IMR-90 (cell line): ENCODE measurements around the gene PARP6. TPM values are rescaled to one million over a fixed set of nuclear protein-coding genes. Genes with fewer than 3 reads are reported as not detected.

Experiments
- ATAC-seq: fragments of 200-7000 bp; cut with Tn5 transposase; 2 replicates; pipeline ENCODE4 v1.9.1; 2020; ENCODE audit warnings: low read depth, mild to moderate bottlenecking, moderate library complexity
- BruUV-seq: library from RNA; stranded (reverse); fragments of 400-500 nt; replicated peaks from 2 replicates; lab custom pipeline; 2021; lab: Mats Ljungman, UMichigan
- CTCF ChIA-PET: fragments of 300-600 bp; formaldehyde crosslinking; extraction: SDS; loops from one replicate; lab custom pipeline; 2021; ENCODE audit warnings: antibody characterized with exemption; lab: Yijun Ruan, JAX
- POLR2A ChIA-PET: fragments of 300-600 bp; sonication (Branson Sonifier 250); formaldehyde crosslinking; loops from one replicate; lab custom pipeline; 2022; ENCODE audit warnings: antibody characterized with exemption; ENCODE audit not compliant: unreplicated experiment; lab: Charles Lee
- DNase-seq: peaks from one replicate; pipeline ENCODE4 v3.0.0; 2013
- H2AFZ ChIP-seq: replicated peaks from 2 replicates; pipeline ENCODE3; 2013; ENCODE audit warnings: low read length, mild to moderate bottlenecking; ENCODE audit not compliant: poor library complexity
- H2AK5ac ChIP-seq: 2 replicates; pipeline ENCODE4 v1.6.1; 2013; ENCODE audit warnings: low read depth, low read length, inconsistent platforms
- H2AK9ac ChIP-seq: replicated peaks from 2 replicates; pipeline ENCODE3; 2013; ENCODE audit warnings: mild to moderate bottlenecking, low read depth, low read length, moderate library complexity; ENCODE audit not compliant: poor library complexity
- H2BK120ac ChIP-seq: 2 replicates; pipeline ENCODE4 v1.6.1; 2013; ENCODE audit warnings: low read depth, low read length, inconsistent platforms
- H2BK15ac ChIP-seq: 3 replicates; pipeline ENCODE4 v1.6.1; 2013; ENCODE audit warnings: low read depth, low read length, inconsistent platforms
- H2BK20ac ChIP-seq: 2 replicates; pipeline ENCODE4 v1.6.1; 2013; ENCODE audit warnings: low read depth, mild to moderate bottlenecking, inconsistent platforms, low read length, moderate library complexity
- H2BK5ac ChIP-seq: 2 replicates; pipeline ENCODE4 v1.6.1; 2013; ENCODE audit warnings: mild to moderate bottlenecking, low read depth, low read length, inconsistent platforms; ENCODE audit not compliant: poor library complexity, severe bottlenecking
- H3K14ac ChIP-seq: replicated peaks from 2 replicates; pipeline ENCODE4 v1.6.1; 2013; ENCODE audit warnings: low read depth, low read length, inconsistent platforms
- H3K18ac ChIP-seq: 2 replicates; pipeline ENCODE4 v1.6.1; 2013; ENCODE audit warnings: low read depth, low read length, control low read depth
- H3K23ac ChIP-seq: 2 replicates; pipeline ENCODE4 v1.6.1; 2013; ENCODE audit warnings: low read depth, low read length, inconsistent platforms
- H3K27ac ChIP-seq: 2 replicates; pipeline ENCODE4 v1.5.1; 2013; ENCODE audit warnings: mild to moderate bottlenecking, control low read depth, low read length; ENCODE audit not compliant: insufficient read depth
- H3K27me3 ChIP-seq: 2 replicates; pipeline ENCODE4 v1.6.1; 2013; ENCODE audit warnings: low read length; ENCODE audit not compliant: control insufficient read depth, insufficient read depth
- H3K36me3 ChIP-seq: 2 replicates; pipeline ENCODE4 v1.6.1; 2013; ENCODE audit warnings: low read length, mixed read lengths; ENCODE audit not compliant: control insufficient read depth, insufficient read depth
- H3K4ac ChIP-seq: 2 replicates; pipeline ENCODE4 v1.6.1; 2013; ENCODE audit warnings: low read depth, low read length, inconsistent platforms
- H3K4me1 ChIP-seq: 2 replicates; pipeline ENCODE4 v1.6.1; 2013; ENCODE audit warnings: low read length, mixed read lengths; ENCODE audit not compliant: control insufficient read depth, insufficient read depth
- H3K4me2 ChIP-seq: 2 replicates; pipeline ENCODE4 v1.6.1; 2013; ENCODE audit warnings: low read depth, mild to moderate bottlenecking, control low read depth, low read length, moderate library complexity
- H3K4me3 ChIP-seq: 2 replicates; pipeline ENCODE4 v1.5.1; 2013; ENCODE audit warnings: low read depth, mild to moderate bottlenecking, control low read depth, low read length, moderate library complexity; ENCODE audit not compliant: insufficient read depth
- H3K56ac ChIP-seq: 2 replicates; pipeline ENCODE4 v1.6.1; 2013; ENCODE audit warnings: low read length, inconsistent platforms; ENCODE audit not compliant: insufficient read depth; ENCODE audit errors: extremely low read depth
- H3K79me1 ChIP-seq, 2 experiments: 2 replicates each; pipeline ENCODE4 v1.6.1; 2013; ENCODE audit warnings: low read length in 2 of 2, inconsistent platforms in 1 of 2, low read depth in 1 of 2
- H3K9ac ChIP-seq: 2 replicates; pipeline ENCODE4 v1.6.1; 2013; ENCODE audit warnings: low read depth, low read length, control low read depth
- H3K9me1 ChIP-seq: 2 replicates; pipeline ENCODE4 v1.6.1; 2013; ENCODE audit warnings: low read length, inconsistent platforms; ENCODE audit not compliant: insufficient read depth
- H3K9me3 ChIP-seq: 2 replicates; pipeline ENCODE4 v1.6.1; 2013; ENCODE audit warnings: low read length; ENCODE audit not compliant: control insufficient read depth, insufficient read depth
- H4K20me1 ChIP-seq: 2 replicates; pipeline ENCODE4 v1.6.1; 2013; ENCODE audit warnings: low read length, inconsistent platforms; ENCODE audit not compliant: insufficient read depth
- H4K5ac ChIP-seq: 2 replicates; pipeline ENCODE4 v1.6.1; 2013; ENCODE audit warnings: mild to moderate bottlenecking, low read depth, low read length, control low read depth
- H4K8ac ChIP-seq, 2 experiments: 2 replicates each; pipeline ENCODE4 v1.6.1; 2013; ENCODE audit warnings: low read depth in 2 of 2, low read length in 2 of 2, control low read depth in 1 of 2, inconsistent platforms in 1 of 2
- H4K91ac ChIP-seq: 2 replicates; pipeline ENCODE4 v1.6.1; 2013; ENCODE audit warnings: low read depth, low read length, inconsistent platforms; ENCODE audit not compliant: insufficient read depth
- BHLHE40 ChIP-seq: fragments of 150-350 bp; IDR thresholded peaks from 2 replicates; pipeline ENCODE4 v1.6.1; 2016; ENCODE audit warnings: mild to moderate bottlenecking, low read depth, low read length
- CEBPB ChIP-seq: IDR thresholded peaks from 2 replicates; pipeline ENCODE4 v1.6.1; 2012; ENCODE audit warnings: low read depth, low read length, improper control_type of control experiment
- CHD1 ChIP-seq: IDR thresholded peaks from 2 replicates; pipeline ENCODE4 v1.6.1; 2012; ENCODE audit warnings: low read depth, low read length, improper control_type of control experiment
- CTCF ChIP-seq: conservative IDR thresholded peaks from 2 replicates; pipeline ENCODE4 v1.5.1; 2012; ENCODE audit warnings: mild to moderate bottlenecking, low read depth, low read length, improper control_type of control experiment
- ELK1 ChIP-seq: fragments of 150-350 bp; IDR thresholded peaks from 2 replicates; pipeline ENCODE4 v1.6.1; 2016; ENCODE audit warnings: low read depth, mild to moderate bottlenecking, low read length, moderate library complexity, borderline replicate concordance
- MAFK ChIP-seq: IDR thresholded peaks from 2 replicates; pipeline ENCODE4 v1.6.1; 2012; ENCODE audit warnings: low read depth, low read length, improper control_type of control experiment
- MAZ ChIP-seq: IDR thresholded peaks from 2 replicates; pipeline ENCODE4 v1.6.1; 2012; ENCODE audit warnings: low read depth, mild to moderate bottlenecking, low read length, improper control_type of control experiment, moderate library complexity, borderline replicate concordance
- NFE2L2 ChIP-seq: fragments of 150-350 bp; IDR thresholded peaks from 2 replicates; pipeline ENCODE4 v1.6.1; 2016; ENCODE audit warnings: low read depth, mild to moderate bottlenecking, low read length
- POLR2A ChIP-seq: IDR thresholded peaks from 2 replicates; pipeline ENCODE4 v1.6.1; 2012; ENCODE audit warnings: mild to moderate bottlenecking, low read depth, low read length
- RAD21 ChIP-seq: IDR thresholded peaks from 2 replicates; pipeline ENCODE4 v1.6.1; 2012; ENCODE audit warnings: low read length, improper control_type of control experiment
- RCOR1 ChIP-seq: IDR thresholded peaks from 2 replicates; pipeline ENCODE4 v1.6.1; 2012; ENCODE audit warnings: mild to moderate bottlenecking, low read length, improper control_type of control experiment; ENCODE audit not compliant: insufficient replicate concordance
- SMC3 ChIP-seq: fragments of 150-350 bp; IDR thresholded peaks from 2 replicates; pipeline ENCODE4 v1.6.1; 2016; ENCODE audit warnings: low read depth, mild to moderate bottlenecking, antibody characterized with exemption, low read length, moderate library complexity
- WGBS, 2 experiments: methylation state at CpG; one replicate each; pipeline versions ENCODE4 v1.1.5 to v1.1.7; 2013; ENCODE audit warnings: missing lambda C conversion rate in 2 of 2; ENCODE audit not compliant: insufficient read length in 1 of 2; ENCODE audit errors: extremely low coverage in 2 of 2; 5-methylcytosine and 5-hydroxymethylcytosine counted together
- dilution Hi-C: fragments of 300-500 bp; cut with HindIII; formaldehyde crosslinking; loops from one replicate; pipeline ENCODE4 v1.14.3; 2018; ENCODE audit warnings: low sequenced_read_pairs; ENCODE audit not compliant: unreplicated experiment
- in situ Hi-C: fragments of 300-500 bp; cut with MboI; formaldehyde crosslinking; loops from 3 replicates; pipeline ENCODE4 v1.14.3; 2019; ENCODE audit warnings: low sequenced_read_pairs, inconsistent platforms, mixed read lengths
- intact Hi-C: fragments of 100-400 bp; cut with micrococcal nuclease; formaldehyde crosslinking; loops from 2 replicates; pipeline ENCODE4 v1.10.0; 2022
- polyA plus RNA-seq, 3 experiments: library from polyadenylated mRNA; depleted of rRNA; stranded (reverse); fragments of >200 nt; gene quantifications; 2 replicates each; pipeline ENCODE4 v1.2.3, GENCODE V29; 2012; ENCODE audit warnings: low replicate concordance in 1 of 3
- total RNA-seq: library from RNA; depleted of rRNA; stranded (reverse); fragments of >200 nt; gene quantifications from 2 replicates; pipeline ENCODE4 v1.2.3, GENCODE V29; 2012

The PARP6 gene
- total and polyA plus RNA-seq, 2 of the 4 experiments (the other 2 are of a cell fraction): 13.4 to 45.1 TPM

- Histone ChIP-seq H3K9ac (no peak overlapping the region), H3K79me1 (no peaks in the 10 kb centered on the region), H3K9me3 (no peaks in the 10 kb centered on the region), H2BK5ac (no peak overlapping the region), H3K27ac (no peak overlapping the region), H2AK9ac (no peak overlapping the region), H4K20me1 (no peaks in the 10 kb centered on the region; the same call in 1 of the 2 replicates), H2BK20ac (no peak overlapping the region), H3K18ac (no peak overlapping the region), H3K4me2 (no peak overlapping the region), H3K23ac (no peak overlapping the region), H2BK120ac (no peak overlapping the region), H3K27me3 (peaks cover 34% of the 10 kb centered on the region), H3K56ac (no peak overlapping the region), H4K8ac (no peak overlapping the region), H4K5ac (no peak overlapping the region), H3K4ac (no peak overlapping the region), H3K4me1 (no peaks in the 10 kb centered on the region), H3K4me3 (no peak overlapping the region), H2AFZ (no peak overlapping the region), H2BK15ac (no peak overlapping the region), H3K9me1 (no peaks in the 10 kb centered on the region), H3K36me3 (no peaks in the 10 kb centered on the region), H3K14ac (no peak overlapping the region), H2AK5ac (no peak overlapping the region), H4K91ac (no peak overlapping the region)
- no TSS peak for BruUV-seq
- in situ Hi-C loops: no loop called here
- ChIA-PET CTCF (no interaction called here), POLR2A (no interaction called here)
- no CpG with 5 or more reads among the region's 2 CpGs for WGBS, 2 experiments
- intact Hi-C loops: no loop called here
- ATAC-seq: no peak
- TF ChIP-seq MAZ (no peak), ELK1 (no peak), CHD1 (no peak), MAFK (no peak), RAD21 (no peak), RCOR1 (no peak), POLR2A (no peak), CEBPB (no peak), SMC3 (no peak), BHLHE40 (no peak), CTCF (no peak), NFE2L2 (no peak)
- dilution Hi-C loops: no loop called here
- no peak for DNase-seq
Observed at GRCh38 chr15:72313881-72314280, 41.5 kb upstream of the PARP6 start.
